ENCODE data around the gene DMKN.

- TF ChIP-seq POLR2AphosphoS5 (IDR thresholded peaks at IDR 0.05; ENCODE audit: borderline replicate concordance, low read depth, low read length) (no peak), EZH2 (IDR thresholded peaks at IDR 0.05) (no peak), FOXP2 (optimal IDR thresholded peaks at IDR 0.05; ENCODE audit: control extremely low read depth, extremely low read length, insufficient read depth) (no peak)
These were observed 2.9 kb upstream of the DMKN start for GRCh38 chr19:35516310-35516709.
